DOHH2 (cell line): ENCODE measurements around the gene MT4.

Source experiments
- EZH2phosphoT487 ChIP-seq: fragments of 200-600 bp; sonication (generic); IDR thresholded peaks from 2 replicates; pipeline ENCODE4 v1.6.1; 2017; ENCODE audit warnings: borderline replicate concordance, mild to moderate bottlenecking, antibody characterized with exemption, low read length, moderate library complexity, mixed read lengths
- TF ChIP-seq, protein P1 (sequence below): fragments of 200-600 bp; sonication (generic); IDR thresholded peaks from one replicate; pipeline ENCODE4 v1.5.1; 2014; ENCODE audit warnings: antibody characterized with exemption, mild to moderate bottlenecking, low read depth, low read length; ENCODE audit not compliant: poor library complexity, severe bottlenecking

DNA sequence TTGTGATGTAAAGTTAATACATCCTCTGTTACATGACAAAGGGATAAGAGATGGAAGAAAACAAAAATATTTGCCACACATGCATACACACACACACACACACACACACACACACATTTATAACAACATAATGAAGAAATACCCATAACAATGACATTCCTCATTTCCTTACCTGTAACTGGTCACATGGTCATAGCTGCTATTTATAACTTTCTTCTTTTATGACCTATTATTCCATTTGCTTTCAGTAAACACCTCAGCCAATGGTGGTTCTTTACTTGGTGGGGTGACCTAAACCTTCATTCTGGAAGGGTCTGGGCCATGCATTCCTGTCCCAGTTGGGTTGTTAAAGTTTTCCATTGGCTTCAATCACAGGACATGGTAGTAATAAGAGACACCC, 48.8 kb downstream of the MT4 start:
- TF ChIP-seq, protein P1, sequence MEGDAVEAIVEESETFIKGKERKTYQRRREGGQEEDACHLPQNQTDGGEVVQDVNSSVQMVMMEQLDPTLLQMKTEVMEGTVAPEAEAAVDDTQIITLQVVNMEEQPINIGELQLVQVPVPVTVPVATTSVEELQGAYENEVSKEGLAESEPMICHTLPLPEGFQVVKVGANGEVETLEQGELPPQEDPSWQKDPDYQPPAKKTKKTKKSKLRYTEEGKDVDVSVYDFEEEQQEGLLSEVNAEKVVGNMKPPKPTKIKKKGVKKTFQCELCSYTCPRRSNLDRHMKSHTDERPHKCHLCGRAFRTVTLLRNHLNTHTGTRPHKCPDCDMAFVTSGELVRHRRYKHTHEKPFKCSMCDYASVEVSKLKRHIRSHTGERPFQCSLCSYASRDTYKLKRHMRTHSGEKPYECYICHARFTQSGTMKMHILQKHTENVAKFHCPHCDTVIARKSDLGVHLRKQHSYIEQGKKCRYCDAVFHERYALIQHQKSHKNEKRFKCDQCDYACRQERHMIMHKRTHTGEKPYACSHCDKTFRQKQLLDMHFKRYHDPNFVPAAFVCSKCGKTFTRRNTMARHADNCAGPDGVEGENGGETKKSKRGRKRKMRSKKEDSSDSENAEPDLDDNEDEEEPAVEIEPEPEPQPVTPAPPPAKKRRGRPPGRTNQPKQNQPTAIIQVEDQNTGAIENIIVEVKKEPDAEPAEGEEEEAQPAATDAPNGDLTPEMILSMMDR, result no peak
- no peak for TF ChIP-seq EZH2phosphoT487
